Kidney (tissue), 14 donors: Measurements from ENCODE around the gene EDAR. TPM values are rescaled to one million over a fixed set of nuclear protein-coding genes. Genes with fewer than 3 reads are reported as not detected.

ENCODE experiments used
- DNase-seq, 5 donors: peaks; one replicate each; pipeline ENCODE4 v3.0.0-alpha.2; 2013 to 2020
- FAIRE-seq: peaks from 2 replicates; lab custom pipeline; 2012; peaks lifted over from hg19 to GRCh38; lab: Jason Lieb, UNC
- H3K27ac ChIP-seq, 2 donors: one replicate each; pipeline ENCODE4 v1.7.0; 2013; ENCODE audit warnings: low read depth in 2 of 2, low read length in 2 of 2, inconsistent platforms in 1 of 2
- H3K27me3 ChIP-seq: one replicate; pipeline ENCODE4 v1.7.1; 2013; ENCODE audit warnings: low read length, inconsistent platforms; ENCODE audit not compliant: control insufficient read depth, insufficient read depth
- H3K36me3 ChIP-seq, 3 donors: one replicate each; pipeline versions ENCODE4 v1.7.0 to v1.7.1; 2013; ENCODE audit warnings: low read length in 3 of 3, control low read depth in 1 of 3, inconsistent platforms in 1 of 3; ENCODE audit not compliant: insufficient read depth in 3 of 3, control insufficient read depth in 2 of 3
- H3K4me1 ChIP-seq, 3 donors: one replicate each; pipeline versions ENCODE4 v1.7.0 to v1.7.1; 2013; ENCODE audit warnings: low read length in 3 of 3, inconsistent platforms in 1 of 3, low read depth in 1 of 3; ENCODE audit not compliant: control insufficient read depth in 2 of 3, insufficient read depth in 2 of 3
- H3K4me3 ChIP-seq, 3 donors: one replicate each; pipeline versions ENCODE4 v1.7.0 to v1.8.1; 2013; ENCODE audit warnings: low read length in 3 of 3, control low read depth in 1 of 3, inconsistent platforms in 1 of 3
- H3K9ac ChIP-seq, 3 donors: one replicate each; pipeline versions ENCODE4 v1.7.0 to v1.7.1; 2013; ENCODE audit warnings: low read length in 3 of 3, control low read depth in 1 of 3, inconsistent platforms in 1 of 3
- H3K9me3 ChIP-seq, 3 donors: one replicate each; pipeline versions ENCODE4 v1.7.0 to v1.7.1; 2013; ENCODE audit warnings: low read length in 3 of 3, control low read depth in 1 of 3, inconsistent platforms in 1 of 3; ENCODE audit not compliant: control insufficient read depth in 2 of 3, insufficient read depth in 1 of 3
- intact Hi-C: fragments of 100-400 bp; cut with DNase I; formaldehyde crosslinking; loops from one replicate; pipeline ENCODE4 v1.11.1; 2022
- polyA plus RNA-seq: library from polyadenylated mRNA; stranded (reverse); fragments of 350-450 nt; fragmentation: Illumina TruSeq; extraction: RNeasy Lipid Tissue Mini Kit (QIAGEN cat#74804); gene quantifications from one replicate; pipeline ENCODE4 v1.2.3, GENCODE V29; 2014; ENCODE audit warnings: low read depth, low replicate concordance; ENCODE audit not compliant: insufficient read depth
- total RNA-seq: library from RNA; stranded (reverse); fragmentation: NEBNext Ultra II Directional; extraction: Animal tissue kit (Norgen Biotek cat#: 25700); gene quantifications from one replicate; pipeline ENCODE4 v1.2.1, GENCODE V29; 2021
- TF ChIP-seq, protein P1 (sequence below): IDR thresholded peaks from 3 replicates; pipeline ENCODE4 v1.5.1; 2012; ENCODE audit warnings: mild to moderate bottlenecking, moderate library complexity, borderline replicate concordance; ENCODE audit not compliant: insufficient read depth; ENCODE audit errors: extremely low read depth
- donor health status: control.
- donor health status: control.
- donor health status: control.
- donor health status: control.
- donor health status: control.
- donor health status: DM: yes; HTN: yes; CAD: no.
- donor health status: Normal renal cell carcinoma (clear cell type).

Gene EDAR
- total and polyA plus RNA-seq, 2 donors from 2014 or later: 0.17 to 3.1 TPM

GRCh38 chr2:108909275-108909823, 79.7 kb downstream of the EDAR start:
- no peaks in the 10 kb centered on the region for H3K27me3 ChIP-seq
- no peak overlapping the region for H3K4me3 ChIP-seq
- H3K9me3 ChIP-seq: no peaks in the 10 kb centered on the region
- H3K27ac ChIP-seq: no peak overlapping the region
- H3K9ac ChIP-seq: no peak overlapping the region
- FAIRE-seq (no peak), DNase-seq (no peak)
- intact Hi-C loops: no loop called here
- H3K36me3 ChIP-seq: no peaks in the 10 kb centered on the region
- TF ChIP-seq, protein P1, sequence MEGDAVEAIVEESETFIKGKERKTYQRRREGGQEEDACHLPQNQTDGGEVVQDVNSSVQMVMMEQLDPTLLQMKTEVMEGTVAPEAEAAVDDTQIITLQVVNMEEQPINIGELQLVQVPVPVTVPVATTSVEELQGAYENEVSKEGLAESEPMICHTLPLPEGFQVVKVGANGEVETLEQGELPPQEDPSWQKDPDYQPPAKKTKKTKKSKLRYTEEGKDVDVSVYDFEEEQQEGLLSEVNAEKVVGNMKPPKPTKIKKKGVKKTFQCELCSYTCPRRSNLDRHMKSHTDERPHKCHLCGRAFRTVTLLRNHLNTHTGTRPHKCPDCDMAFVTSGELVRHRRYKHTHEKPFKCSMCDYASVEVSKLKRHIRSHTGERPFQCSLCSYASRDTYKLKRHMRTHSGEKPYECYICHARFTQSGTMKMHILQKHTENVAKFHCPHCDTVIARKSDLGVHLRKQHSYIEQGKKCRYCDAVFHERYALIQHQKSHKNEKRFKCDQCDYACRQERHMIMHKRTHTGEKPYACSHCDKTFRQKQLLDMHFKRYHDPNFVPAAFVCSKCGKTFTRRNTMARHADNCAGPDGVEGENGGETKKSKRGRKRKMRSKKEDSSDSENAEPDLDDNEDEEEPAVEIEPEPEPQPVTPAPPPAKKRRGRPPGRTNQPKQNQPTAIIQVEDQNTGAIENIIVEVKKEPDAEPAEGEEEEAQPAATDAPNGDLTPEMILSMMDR: no peak
- H3K4me1 ChIP-seq: no peaks in the 10 kb centered on the region

GRCh38 chr2:108908713-108909070, 80.3 kb downstream of the EDAR start:
- H3K27ac ChIP-seq: no peak overlapping the region
- no peak for FAIRE-seq
- DNase-seq: no peak
- no peaks in the 10 kb centered on the region for H3K4me1 ChIP-seq
- H3K9ac ChIP-seq: no peak overlapping the region
- intact Hi-C loops: no loop called here
- H3K27me3 ChIP-seq: no peaks in the 10 kb centered on the region
- H3K4me3 ChIP-seq: no peak overlapping the region
- no peaks in the 10 kb centered on the region for H3K36me3 ChIP-seq
- H3K9me3 ChIP-seq: no peaks in the 10 kb centered on the region
- TF ChIP-seq, protein P1: no peak

GRCh38 chr2:108907822-108908712, 81.0 kb downstream of the EDAR start:
- TF ChIP-seq, protein P1: no peak
- intact Hi-C loops: no loop called here
- FAIRE-seq: no peak

More at GRCh38 chr2:108907822-108908712, 81.0 kb downstream of the EDAR start:
- H3K27me3 ChIP-seq: no peaks in the 10 kb centered on the region
- no peaks in the 10 kb centered on the region for H3K9me3 ChIP-seq
- H3K4me1 ChIP-seq: no peaks in the 10 kb centered on the region
- DNase-seq: no peak
- no peak overlapping the region for H3K4me3 ChIP-seq
- no peak overlapping the region for H3K27ac ChIP-seq
- H3K9ac ChIP-seq: no peak overlapping the region
- no peaks in the 10 kb centered on the region for H3K36me3 ChIP-seq
